Measurements from ENCODE around the gene FNDC3B. TPM values are rescaled to one million over a fixed set of nuclear protein-coding genes. Genes with fewer than 3 reads are reported as not detected.

Gene FNDC3B
- total and polyA plus RNA-seq, 9 of the 15 experiments (the other 6 are each of a cell fraction or from before 2014, with no cell fraction given) = 7.0 to 35.8 (median 16.2) TPM

GRCh38 chr3:172238188-172238587 is 198.8 kb downstream of the FNDC3B start (continued):
- TF ChIP-seq ATF6 (CRISPR knock-in tag; IDR thresholded peaks at IDR 0.05) = no peak
- TF ChIP-seq ZNF24 (IDR thresholded peaks at IDR 0.05) = no peak
- TF ChIP-seq PREB (CRISPR knock-in tag; IDR thresholded peaks at IDR 0.05) = no peak
- no peak for TF ChIP-seq ZNF644 (tag; IDR thresholded peaks at IDR 0.05; ENCODE audit: low read depth)
- no peak for TF ChIP-seq PBX2 (CRISPR knock-in tag; IDR thresholded peaks at IDR 0.05; ENCODE audit: low read depth)
- TF ChIP-seq PBX2 (tag; conservative IDR thresholded peaks at IDR 0.05; ENCODE audit: low read depth) = no peak
- TF ChIP-seq TAL1 (IDR thresholded peaks at IDR 0.05) = no peak
- no peak for TF ChIP-seq TCFL5 (CRISPR knock-in tag; conservative IDR thresholded peaks at IDR 0.05)
- no peak for TF ChIP-seq YY1 (IDR thresholded peaks at IDR 0.05; ENCODE audit: borderline replicate concordance in 1 of 3, control insufficient read depth in 1 of 3, extremely low read depth in 1 of 3, insufficient read depth in 3 of 3, insufficient read length in 1 of 3, insufficient replicate concordance in 2 of 3, low read depth in 1 of 3, low read length in 2 of 3)
- no peak for TF ChIP-seq ATF1 (CRISPR knock-in tag; IDR thresholded peaks at IDR 0.05)
- TF ChIP-seq ATF1 (tag; IDR thresholded peaks at IDR 0.05) = no peak
- TF ChIP-seq ZNF165 (CRISPR knock-in tag; IDR thresholded peaks at IDR 0.05; ENCODE audit: borderline replicate concordance) = no peak
- no peak for TF ChIP-seq CHAMP1 (IDR thresholded peaks at IDR 0.05)
- TF ChIP-seq HCFC1 (IDR thresholded peaks at IDR 0.05; ENCODE audit: low read depth, low read length) = no peak
- TF ChIP-seq BCLAF1 (IDR thresholded peaks at IDR 0.05; ENCODE audit: borderline replicate concordance in 1 of 2, control insufficient read depth in 1 of 2, low read depth in 2 of 2, low read length in 1 of 2) = no peak
- TF ChIP-seq GTF2E2 (tag; IDR thresholded peaks at IDR 0.05) = no peak
- no peak for TF ChIP-seq ZNF764 (CRISPR knock-in tag; IDR thresholded peaks at IDR 0.05; ENCODE audit: low read depth)
